WI38 (cell line): ENCODE results near the gene SYNE1.

ENCODE experiments used
- H3K4me3 ChIP-seq: 2 replicates; pipeline ENCODE4 v1.5.1; 2011; ENCODE audit warnings: low read depth, mild to moderate bottlenecking, control low read depth, low read length
- TF ChIP-seq, protein P1 (sequence below): IDR thresholded peaks from 2 replicates; pipeline ENCODE4 v1.5.1; 2012; ENCODE audit warnings: low read depth, mild to moderate bottlenecking, control low read depth, low read length

SYNE1 gene

DNA sequence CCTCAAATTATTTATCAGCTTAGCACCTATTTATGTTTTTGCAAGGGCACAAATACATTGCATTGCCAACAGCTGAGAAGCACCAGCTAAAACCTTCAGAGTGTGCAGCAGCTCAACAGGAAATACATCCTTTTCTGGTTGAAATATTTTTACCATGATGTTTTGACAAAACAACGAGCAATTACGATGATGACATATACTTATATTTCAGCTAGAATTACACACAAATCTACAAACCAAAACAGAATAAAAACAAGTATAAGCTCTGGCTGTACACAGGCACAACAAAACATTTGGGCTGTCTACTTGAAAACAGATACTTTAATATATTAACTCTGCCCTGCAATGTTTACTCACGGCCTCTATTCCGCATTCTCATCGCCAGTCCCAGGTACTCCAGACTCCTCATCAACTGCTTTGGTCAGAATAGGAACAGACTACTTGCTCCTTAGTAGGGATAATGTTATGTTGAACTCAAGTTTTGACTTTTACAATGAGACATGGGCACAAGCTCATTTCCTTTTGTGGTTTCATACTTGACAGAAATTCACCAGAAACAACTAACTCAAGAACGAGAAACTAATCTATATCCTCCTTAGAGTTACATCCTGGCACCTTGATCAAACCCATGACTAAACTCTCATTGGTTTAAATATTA lies 452.1 kb downstream of the SYNE1 start:
- TF ChIP-seq, protein P1, sequence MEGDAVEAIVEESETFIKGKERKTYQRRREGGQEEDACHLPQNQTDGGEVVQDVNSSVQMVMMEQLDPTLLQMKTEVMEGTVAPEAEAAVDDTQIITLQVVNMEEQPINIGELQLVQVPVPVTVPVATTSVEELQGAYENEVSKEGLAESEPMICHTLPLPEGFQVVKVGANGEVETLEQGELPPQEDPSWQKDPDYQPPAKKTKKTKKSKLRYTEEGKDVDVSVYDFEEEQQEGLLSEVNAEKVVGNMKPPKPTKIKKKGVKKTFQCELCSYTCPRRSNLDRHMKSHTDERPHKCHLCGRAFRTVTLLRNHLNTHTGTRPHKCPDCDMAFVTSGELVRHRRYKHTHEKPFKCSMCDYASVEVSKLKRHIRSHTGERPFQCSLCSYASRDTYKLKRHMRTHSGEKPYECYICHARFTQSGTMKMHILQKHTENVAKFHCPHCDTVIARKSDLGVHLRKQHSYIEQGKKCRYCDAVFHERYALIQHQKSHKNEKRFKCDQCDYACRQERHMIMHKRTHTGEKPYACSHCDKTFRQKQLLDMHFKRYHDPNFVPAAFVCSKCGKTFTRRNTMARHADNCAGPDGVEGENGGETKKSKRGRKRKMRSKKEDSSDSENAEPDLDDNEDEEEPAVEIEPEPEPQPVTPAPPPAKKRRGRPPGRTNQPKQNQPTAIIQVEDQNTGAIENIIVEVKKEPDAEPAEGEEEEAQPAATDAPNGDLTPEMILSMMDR = no peak
- no peak overlapping the region for H3K4me3 ChIP-seq

DNA sequence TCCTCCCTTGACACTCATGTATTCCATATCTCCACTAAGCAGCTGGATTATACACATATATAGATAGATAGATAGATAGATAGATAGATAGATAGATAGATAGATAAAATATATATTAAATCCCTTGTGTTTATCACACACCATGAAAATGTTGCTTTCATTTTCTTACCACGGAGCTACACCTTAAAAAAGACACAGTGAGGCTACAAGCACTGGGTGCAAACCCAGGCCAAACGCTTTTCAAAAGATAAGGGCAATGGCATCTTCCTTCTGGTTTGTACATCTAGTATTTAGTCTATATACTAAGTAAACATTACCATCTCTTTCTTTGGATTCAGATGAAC lies 452.6 kb downstream of the SYNE1 start:
- no peak overlapping the region for H3K4me3 ChIP-seq
- TF ChIP-seq, protein P1 = no peak

DNA sequence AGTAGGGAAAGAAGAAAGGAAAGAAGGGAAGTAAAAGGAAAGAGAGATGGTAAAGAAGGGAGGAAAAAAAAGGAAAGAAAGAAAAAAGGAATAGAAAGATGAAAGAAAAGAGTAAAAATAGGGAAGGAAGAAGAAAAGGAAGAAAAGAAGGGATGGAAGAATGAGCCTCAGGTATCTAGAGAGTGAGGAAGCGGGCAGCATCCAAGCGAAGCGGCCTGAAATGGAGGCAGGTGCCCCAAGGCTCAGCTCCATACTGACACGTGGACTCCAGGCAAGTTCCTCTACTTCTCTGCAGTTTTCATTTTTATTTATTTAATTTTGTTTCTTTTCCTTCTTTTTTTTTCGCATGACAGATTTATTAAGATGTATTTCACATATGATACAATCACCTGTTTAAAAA lies 456.6 kb downstream of the SYNE1 start:
- TF ChIP-seq, protein P1 = no peak
- no peak overlapping the region for H3K4me3 ChIP-seq

DNA sequence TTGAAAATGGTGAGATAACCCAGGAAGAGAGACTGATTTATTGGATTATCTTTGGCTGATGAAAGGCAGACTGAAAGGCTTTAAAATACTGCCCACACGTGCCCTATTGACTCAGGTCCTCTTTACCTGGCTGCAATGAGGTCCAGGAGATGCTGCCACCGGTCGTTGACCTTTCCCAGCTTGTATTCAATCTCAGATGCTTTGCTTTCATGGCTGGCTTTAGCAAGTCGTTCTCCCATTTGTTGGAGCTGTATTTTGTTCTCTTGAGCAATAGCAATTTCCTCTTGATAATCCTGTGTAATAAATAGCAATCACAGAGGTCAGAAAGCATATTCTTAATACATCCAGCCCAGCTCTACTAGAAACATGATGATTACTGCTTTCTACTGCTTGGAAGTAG lies 460.9 kb downstream of the SYNE1 start:
- TF ChIP-seq, protein P1 = no peak
- no peak overlapping the region for H3K4me3 ChIP-seq

DNA sequence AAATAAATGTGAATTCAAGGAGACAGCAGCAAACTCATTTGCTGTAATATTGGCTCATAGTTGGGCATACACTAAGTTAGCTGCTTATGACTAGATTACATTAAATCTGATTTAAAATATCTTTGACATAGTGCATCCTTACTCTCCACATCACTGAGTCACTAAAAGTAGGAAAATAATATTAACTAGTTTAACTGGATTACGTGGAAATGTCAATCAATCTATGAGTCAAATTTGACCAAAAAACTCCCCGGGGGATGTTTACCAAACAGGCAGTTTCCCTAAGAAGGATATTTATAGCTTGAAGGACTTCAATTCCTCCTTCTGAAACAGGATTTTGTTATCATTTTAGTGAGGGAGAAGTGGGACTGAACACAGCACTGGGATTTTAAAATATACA lies 463.2 kb downstream of the SYNE1 start:
- TF ChIP-seq, protein P1 = no peak
- no peak overlapping the region for H3K4me3 ChIP-seq

DNA sequence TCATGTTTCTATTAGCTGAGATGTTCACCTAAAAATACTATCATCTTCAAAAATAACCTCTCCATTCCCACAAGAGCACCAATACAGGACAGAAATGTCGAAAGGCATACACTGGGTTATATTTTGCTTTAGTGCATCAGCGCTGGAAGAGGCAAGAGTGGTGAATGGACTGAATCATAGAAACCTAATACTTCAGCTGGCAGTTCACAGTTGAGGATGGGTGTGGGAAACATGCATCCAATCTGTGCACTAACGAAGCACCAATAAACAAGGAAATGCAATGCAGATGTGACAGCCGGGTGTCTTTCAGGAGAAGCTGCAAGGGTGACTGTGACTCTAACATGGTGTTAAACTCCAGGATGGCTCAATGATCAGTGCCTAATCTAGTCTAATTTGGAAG lies 463.8 kb downstream of the SYNE1 start:
- no peak overlapping the region for H3K4me3 ChIP-seq
- TF ChIP-seq, protein P1 = no peak

DNA sequence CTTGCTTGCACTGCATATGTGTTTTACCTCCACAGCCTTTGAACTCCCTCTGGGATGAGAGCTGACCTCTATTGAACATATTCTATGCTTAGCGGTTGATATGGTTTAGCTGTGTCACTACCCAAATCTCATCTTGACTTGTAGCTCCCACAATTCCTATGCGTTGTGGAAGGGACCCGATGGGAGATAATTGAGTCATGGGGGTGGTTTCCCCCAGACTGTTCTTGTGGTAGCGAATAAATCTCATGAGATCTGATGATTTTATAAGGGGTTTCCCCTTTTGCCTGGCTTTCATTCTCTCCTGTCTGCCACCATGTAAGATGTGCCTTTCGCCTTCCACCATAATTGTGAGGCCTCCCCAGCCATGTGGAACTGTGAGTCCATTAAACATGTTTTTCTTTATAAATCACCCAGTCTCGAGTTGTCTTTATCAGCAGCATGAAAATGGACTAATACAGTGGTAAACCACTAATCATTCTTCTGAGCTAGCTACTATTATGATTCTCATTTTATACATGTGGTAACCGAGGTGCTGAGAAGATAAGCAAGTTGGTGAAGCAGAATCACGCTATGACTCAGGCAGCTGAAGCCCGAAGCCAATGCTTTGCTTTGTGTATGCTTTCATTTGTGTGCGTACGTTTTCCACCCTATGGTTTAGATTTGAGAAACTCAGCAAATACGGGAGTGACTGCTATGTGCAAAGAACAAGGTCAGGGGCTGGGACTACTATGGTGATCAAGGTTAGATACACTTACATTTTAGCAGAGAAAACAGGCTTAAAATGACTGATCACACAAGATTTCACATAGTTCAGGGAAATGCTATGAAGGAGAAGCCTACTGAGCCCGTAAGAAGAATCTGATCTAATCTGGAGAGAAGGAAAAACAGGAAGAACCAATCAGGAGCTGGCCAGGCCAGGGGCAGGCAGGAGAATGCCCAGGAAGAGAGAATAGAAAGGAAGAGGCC lies 466.2 kb downstream of the SYNE1 start:
- TF ChIP-seq, protein P1 = no peak

More for the DNA sequence above, 466.2 kb downstream of the SYNE1 start:
- no peak overlapping the region for H3K4me3 ChIP-seq
